HG03378 (cell line): ENCODE results near the gene MICALL2.

Experiments used
- ATAC-seq: cut with Tn5 transposase; IDR thresholded peaks from one replicate; pipeline ENCODE4 v1.9.1; 2021; ENCODE audit warnings: mild to moderate bottlenecking, moderate library complexity; ENCODE audit not compliant: unreplicated experiment

MICALL2 gene

GRCh38 chr7:1493571-1493970 lies 34.3 kb upstream of the MICALL2 start:
- ATAC-seq, result no peak

- ATAC-seq, result no peak
These were observed 33.9 kb upstream of the MICALL2 start for GRCh38 chr7:1493129-1493528.

- ATAC-seq, result no peak
These were observed 33.4 kb upstream of the MICALL2 start for GRCh38 chr7:1492640-1493039.

DNA sequence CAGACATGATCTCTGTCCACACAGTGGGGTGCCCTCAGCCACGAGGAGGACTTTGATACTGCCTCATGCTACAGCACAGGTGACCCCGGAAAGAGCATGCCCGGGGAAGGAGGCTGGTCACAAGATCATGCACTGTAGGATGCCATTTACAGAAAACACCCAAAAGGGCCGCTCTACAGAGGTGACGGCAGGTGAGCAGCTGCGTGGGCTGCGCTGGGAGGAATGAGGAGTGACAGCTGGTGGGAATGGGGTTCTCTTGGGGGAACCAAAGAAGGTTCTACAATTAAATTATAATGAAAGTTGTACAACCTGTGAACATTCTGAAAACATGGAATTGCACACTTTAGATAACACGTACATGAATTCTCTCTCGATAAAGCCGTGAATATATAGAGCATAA lies 33.0 kb upstream of the MICALL2 start:
- ATAC-seq, result no peak

DNA sequence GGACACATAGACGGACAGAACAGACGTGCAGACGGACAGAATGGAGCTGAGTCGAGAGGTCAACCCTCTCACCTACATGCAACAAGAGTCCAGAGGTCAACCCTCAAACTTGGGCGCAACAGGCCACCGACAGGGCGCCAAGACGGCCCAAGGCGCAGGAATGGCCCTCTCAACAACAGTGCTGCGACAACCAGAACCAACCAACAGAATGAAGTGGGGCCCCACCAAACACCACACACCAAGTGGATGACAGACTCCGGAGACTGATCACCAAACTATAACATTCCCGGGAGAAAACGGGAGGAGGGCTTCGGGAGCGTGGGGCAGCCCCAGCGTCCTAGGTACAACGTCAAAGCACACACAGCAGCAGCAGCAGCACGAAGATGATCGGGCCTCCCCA lies 31.6 kb upstream of the MICALL2 start:
- no peak for ATAC-seq

DNA sequence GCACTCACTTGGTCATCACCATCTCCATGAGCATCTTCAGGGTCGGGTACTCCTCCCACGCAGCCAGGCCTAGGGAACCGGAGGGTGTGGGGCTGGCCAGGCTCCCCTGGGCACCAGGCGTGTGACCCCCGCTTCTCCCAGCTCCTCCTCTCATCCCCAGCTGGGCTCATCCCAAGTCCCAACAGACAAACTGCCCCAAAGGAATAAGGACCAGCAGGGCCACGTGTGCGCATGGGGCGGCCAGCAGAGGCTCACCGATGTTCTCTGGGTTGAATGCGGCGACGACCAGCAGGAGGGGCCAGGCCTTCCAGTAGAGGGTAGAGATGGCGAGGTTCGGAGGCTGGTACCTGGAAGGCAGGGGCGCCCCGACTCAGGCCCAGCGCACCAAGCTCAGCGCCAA lies 30.1 kb upstream of the MICALL2 start:
- no peak for ATAC-seq

GRCh38 chr7:1488016-1488415 lies 28.7 kb upstream of the MICALL2 start:
- ATAC-seq, result no peak

DNA sequence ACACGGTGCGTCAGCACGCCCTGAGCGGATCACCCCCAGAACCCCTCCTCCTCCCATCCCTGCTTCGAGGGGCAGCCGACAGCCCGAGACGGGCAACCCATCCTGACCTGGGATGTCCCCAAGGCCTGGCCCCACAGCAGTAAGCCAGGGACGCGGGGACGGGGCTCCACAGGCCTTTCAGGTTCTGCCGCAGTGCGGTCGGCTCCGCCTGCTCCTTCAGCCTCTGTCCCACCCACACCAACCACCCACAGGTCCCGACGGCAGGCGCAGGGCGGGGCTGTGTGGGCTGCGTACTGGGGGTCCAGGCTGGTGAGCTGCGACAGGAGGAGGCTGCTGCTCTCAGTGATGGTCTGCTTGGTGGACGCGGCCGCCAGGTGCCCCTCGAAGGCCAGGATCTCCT lies 28.2 kb upstream of the MICALL2 start:
- ATAC-seq, result no peak

DNA sequence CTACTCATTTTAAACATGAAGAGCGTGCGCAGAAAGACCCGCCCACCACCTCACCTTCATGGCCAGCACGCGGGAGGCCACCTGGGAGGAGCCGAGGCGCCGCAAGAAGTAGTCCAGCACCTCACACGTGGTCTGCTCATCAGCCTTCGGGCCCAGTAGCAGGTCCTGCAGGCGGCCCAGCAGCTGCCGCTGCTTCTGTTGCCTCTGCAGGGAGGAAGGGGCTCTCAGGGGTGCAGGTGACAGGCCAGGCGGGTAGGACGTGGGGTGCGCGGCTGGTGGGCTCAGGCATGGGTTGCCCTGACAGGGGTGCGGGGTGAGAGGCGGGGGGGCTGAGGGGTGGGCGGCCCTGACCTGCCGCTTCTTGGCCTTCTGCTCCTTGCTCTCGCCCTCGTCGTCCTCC lies 27.3 kb upstream of the MICALL2 start:
- ATAC-seq, result no peak

GRCh38 chr7:1485156-1485555 lies 25.9 kb upstream of the MICALL2 start:
- ATAC-seq, result no peak

GRCh38 chr7:1484569-1484968 lies 25.3 kb upstream of the MICALL2 start:
- ATAC-seq, result no peak

GRCh38 chr7:1483536-1484505 lies 24.6 kb upstream of the MICALL2 start:
- ATAC-seq, result no peak

- no peak for ATAC-seq
These were observed 23.8 kb upstream of the MICALL2 start for GRCh38 chr7:1483079-1483478.

DNA sequence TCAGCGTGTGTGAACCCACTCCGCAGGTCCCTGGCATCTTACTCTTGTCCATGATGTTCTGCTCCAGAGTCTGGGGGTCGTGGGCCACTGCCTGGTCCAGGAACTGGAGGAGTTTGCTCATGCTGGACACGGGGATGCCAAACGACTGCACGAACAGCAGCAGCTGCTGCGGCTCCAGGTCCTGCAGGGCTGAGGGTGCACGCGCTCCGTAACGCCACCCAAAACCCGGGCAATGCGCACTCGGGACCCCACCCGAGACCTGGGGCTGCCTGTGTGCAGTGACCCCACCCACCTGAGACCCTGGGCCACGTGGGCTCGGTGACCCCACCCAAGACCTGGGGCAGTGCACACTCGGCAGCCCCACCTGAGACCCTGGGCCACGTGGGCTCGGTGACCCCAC lies 22.0 kb upstream of the MICALL2 start:
- no peak for ATAC-seq

- no peak for ATAC-seq
These were observed 21.4 kb upstream of the MICALL2 start for GRCh38 chr7:1480670-1481069.

DNA sequence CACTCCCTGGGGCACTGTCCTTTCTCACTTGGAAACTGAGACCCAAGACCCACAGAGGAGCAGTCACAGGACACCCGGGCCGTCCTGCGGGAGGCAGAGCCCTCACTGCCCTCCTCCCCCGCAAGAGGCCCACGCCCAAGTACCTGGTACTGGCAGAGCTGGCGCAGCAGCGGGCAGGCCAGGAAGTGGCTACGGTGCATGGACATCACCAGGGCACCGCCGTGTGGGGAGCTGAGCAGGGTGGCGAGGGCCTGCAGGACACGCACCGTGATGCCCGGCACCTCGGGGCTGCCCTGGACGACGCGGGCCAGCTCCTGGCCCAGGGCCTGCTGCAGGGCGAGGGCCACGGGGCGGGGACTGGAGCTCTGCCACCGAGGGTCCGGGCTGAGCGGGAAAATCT lies 20.0 kb upstream of the MICALL2 start:
- no peak for ATAC-seq

- ATAC-seq, result no peak
These were observed 19.2 kb upstream of the MICALL2 start for GRCh38 chr7:1478480-1478879.

GRCh38 chr7:1476859-1477258 lies 17.6 kb upstream of the MICALL2 start:
- ATAC-seq, result no peak

DNA sequence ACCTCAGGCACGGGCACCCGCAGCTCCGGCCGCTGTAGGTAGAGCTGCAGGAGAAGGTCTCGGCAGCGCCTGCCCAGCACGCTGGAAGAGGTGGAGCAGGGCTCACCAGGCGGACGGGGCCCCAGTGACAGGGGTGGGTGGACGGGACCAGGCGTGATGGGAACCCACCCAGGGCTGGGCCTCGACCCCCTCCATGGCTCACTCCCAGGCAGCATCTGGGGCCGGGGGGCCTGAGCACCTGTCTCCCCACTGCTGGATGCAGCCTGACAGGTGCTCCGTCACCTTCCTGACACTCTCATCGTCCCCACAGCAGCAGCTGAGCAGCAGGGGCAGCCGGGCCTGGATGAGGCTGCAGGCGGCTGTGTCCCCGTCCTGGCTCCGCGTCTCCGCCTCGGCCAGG lies 16.7 kb upstream of the MICALL2 start:
- ATAC-seq, result no peak

DNA sequence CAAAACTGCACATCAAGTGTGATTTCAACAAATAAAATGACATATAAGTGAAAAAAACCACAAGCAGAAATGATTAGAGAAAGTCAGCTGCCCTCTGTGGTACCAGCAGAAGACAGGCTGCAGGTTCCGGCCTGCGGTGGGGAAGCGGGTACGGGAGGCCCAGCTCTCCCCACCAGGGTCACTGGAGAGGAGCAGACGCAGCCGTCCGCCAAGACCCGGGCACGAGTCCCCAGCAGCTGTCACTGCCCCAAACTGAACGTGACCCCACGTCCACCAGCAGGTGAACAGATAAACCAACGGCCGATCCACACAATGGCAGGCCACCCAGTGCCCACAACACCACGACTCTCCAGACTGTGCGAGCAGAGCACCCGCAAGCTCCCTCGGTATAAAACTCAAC lies 16.1 kb upstream of the MICALL2 start:
- no peak for ATAC-seq

DNA sequence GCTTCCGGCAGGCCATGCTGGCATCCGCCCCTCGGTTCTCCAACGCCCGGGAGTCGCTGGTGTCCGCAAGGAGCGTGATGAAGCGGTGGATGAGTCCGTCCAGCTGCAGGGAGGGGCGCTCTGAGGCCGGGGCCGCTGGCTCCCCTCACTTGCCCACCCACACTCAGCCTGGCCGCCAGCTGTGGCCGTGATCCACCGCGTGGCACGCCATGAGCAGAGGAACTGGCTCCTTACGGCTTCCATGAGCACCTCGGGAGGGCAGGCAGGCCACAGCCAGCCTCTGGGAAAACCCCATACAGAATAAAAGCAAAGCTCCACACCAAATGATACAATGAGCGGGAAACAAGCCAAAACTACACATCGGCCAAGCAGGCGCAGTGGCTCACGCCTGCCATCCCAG lies 15.5 kb upstream of the MICALL2 start:
- no peak for ATAC-seq

DNA sequence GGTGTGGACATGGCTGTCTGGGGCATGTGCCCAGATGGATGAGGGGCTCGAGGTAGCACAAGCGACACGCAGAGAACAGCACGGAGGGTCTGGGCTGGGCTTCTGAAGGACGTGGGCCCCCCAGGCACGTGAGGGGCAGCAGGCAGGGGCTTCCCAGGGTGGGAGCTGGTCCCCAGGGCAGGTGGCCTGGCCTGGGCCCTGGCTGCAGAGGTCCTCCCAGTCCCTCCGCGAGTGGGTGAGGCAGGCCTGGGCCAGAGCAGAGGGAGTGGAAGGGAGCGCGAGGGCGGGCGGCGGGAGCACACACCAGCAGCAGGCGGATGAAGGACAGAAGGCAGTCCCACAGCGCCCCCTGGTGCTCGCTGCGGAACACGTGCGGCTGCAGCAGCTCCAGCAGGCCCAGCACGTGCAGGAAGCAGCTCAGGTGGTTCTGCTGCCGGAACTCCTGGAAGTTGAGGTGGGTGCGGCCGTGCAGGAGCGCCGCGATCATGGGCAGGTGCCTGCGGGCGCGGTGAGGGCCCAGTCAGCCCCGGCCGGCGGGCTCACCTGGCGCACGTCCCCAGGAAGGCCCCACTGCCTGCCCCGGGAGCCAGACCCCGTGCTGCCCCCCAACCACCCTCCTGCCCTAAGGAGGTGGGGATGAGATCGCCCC lies 14.7 kb upstream of the MICALL2 start:
- no peak for ATAC-seq
